Kidney epithelial cell (primary cell): ENCODE data around the gene PTHLH. TPM values are rescaled to one million over a fixed set of nuclear protein-coding genes. Genes with fewer than 3 reads are reported as not detected.

Source experiments
- DNase-seq: peaks from one replicate; pipeline ENCODE4 v3.0.0-alpha.2; 2010; ENCODE audit warnings: low read depth
- H3K27me3 ChIP-seq: 2 replicates; pipeline ENCODE4 v1.6.0; 2011; ENCODE audit warnings: low read length; ENCODE audit not compliant: control insufficient read depth, insufficient read depth
- H3K36me3 ChIP-seq: 2 replicates; pipeline ENCODE4 v1.5.1; 2011; ENCODE audit warnings: low read length; ENCODE audit not compliant: control insufficient read depth, insufficient read depth
- H3K4me3 ChIP-seq: 2 replicates; pipeline ENCODE4 v1.5.1; 2011; ENCODE audit warnings: low read depth, mild to moderate bottlenecking, control low read depth, low read length
- CTCF ChIP-seq: IDR thresholded peaks from 2 replicates; pipeline ENCODE4 v1.5.1; 2011; ENCODE audit warnings: mild to moderate bottlenecking, moderate library complexity, low read length, control low read depth, inconsistent platforms; ENCODE audit not compliant: insufficient read depth, poor library complexity, severe bottlenecking
- total RNA-seq: library from RNA; depleted of rRNA; stranded (reverse); fragments of >200 nt; gene quantifications from 2 replicates; pipeline ENCODE4 v1.2.3, GENCODE V29; 2015

PTHLH gene
- total RNA-seq, 1 donor from 2014 or later = 2.7 TPM

- TF ChIP-seq CTCF = no peak
- DNase-seq = no peak
- Histone ChIP-seq H3K27me3 (no peaks in the 10 kb centered on the region), H3K4me3 (no peak overlapping the region), H3K36me3 (no peaks in the 10 kb centered on the region)
These were observed 8.4 kb downstream of the PTHLH start for GRCh38 chr12:27964123-27964522.

- Histone ChIP-seq H3K4me3 (no peak overlapping the region), H3K36me3 (no peaks in the 10 kb centered on the region), H3K27me3 (no peaks in the 10 kb centered on the region)
- no peak for TF ChIP-seq CTCF
- DNase-seq = no peak
These were observed 11.7 kb downstream of the PTHLH start for GRCh38 chr12:27960821-27961220.

- H3K4me3 ChIP-seq = no peak overlapping the region
- TF ChIP-seq CTCF = no peak
- H3K36me3 ChIP-seq = no peaks in the 10 kb centered on the region
- H3K27me3 ChIP-seq = no peaks in the 10 kb centered on the region
- DNase-seq = no peak
These were observed 13.9 kb downstream of the PTHLH start for GRCh38 chr12:27958675-27959074.

GRCh38 chr12:27957366-27957765, 15.2 kb downstream of the PTHLH start:
- no peaks in the 10 kb centered on the region for H3K27me3 ChIP-seq
- no peak overlapping the region for H3K4me3 ChIP-seq
- no peaks in the 10 kb centered on the region for H3K36me3 ChIP-seq
- TF ChIP-seq CTCF = no peak
- no peak for DNase-seq

GRCh38 chr12:27953817-27954216, 18.7 kb downstream of the PTHLH start:
- DNase-seq = no peak
- no peak for TF ChIP-seq CTCF
- Histone ChIP-seq H3K4me3 (no peak overlapping the region), H3K27me3 (no peaks in the 10 kb centered on the region), H3K36me3 (no peaks in the 10 kb centered on the region)

GRCh38 chr12:27953348-27953747, 19.2 kb downstream of the PTHLH start:
- H3K27me3 ChIP-seq = no peaks in the 10 kb centered on the region
- DNase-seq = no peak
- TF ChIP-seq CTCF = no peak
- H3K4me3 ChIP-seq = no peak overlapping the region
- no peaks in the 10 kb centered on the region for H3K36me3 ChIP-seq
